B cell (primary cell): ENCODE data around the gene TBX15.

ENCODE experiments used
- CTCF ChIP-seq: fragments of 200-600 bp; IDR thresholded peaks from one replicate; pipeline ENCODE4 v1.8.0; 2022; ENCODE audit warnings: antibody characterized with exemption, mild to moderate bottlenecking
- EZH2 ChIP-seq: IDR thresholded peaks from 2 replicates; pipeline ENCODE4 v1.6.1; 2012; ENCODE audit warnings: borderline replicate concordance, low read depth, mild to moderate bottlenecking, moderate library complexity, low read length; ENCODE audit not compliant: insufficient read depth, poor library complexity, severe bottlenecking

GRCh38 chr1:118842452-118843201 lies 145.5 kb downstream of the TBX15 start:
- no peak for TF ChIP-seq CTCF
- no peak for TF ChIP-seq EZH2
